Colonic mucosa (tissue), 4 donors: ENCODE results near the gene SSNA1. TPM values are rescaled to one million over a fixed set of nuclear protein-coding genes. Genes with fewer than 3 reads are reported as not detected.
A peak's percentile ranks its signal among the peaks of the same experiment; 100 is the strongest.

ENCODE experiments used
- DNase-seq: peaks from one replicate; pipeline ENCODE4 v3.0.0-alpha.2; 2020
- H3K27ac ChIP-seq: fragments of 200-600 bp; one replicate; pipeline ENCODE4 v1.8.0; 2021
- H3K27me3 ChIP-seq: fragments of 200-600 bp; one replicate; pipeline ENCODE4 v1.8.0; 2021
- H3K36me3 ChIP-seq: fragments of 200-600 bp; one replicate; pipeline ENCODE4 v1.8.0; 2021
- H3K4me1 ChIP-seq: fragments of 200-600 bp; one replicate; pipeline ENCODE4 v1.8.0; 2021; ENCODE audit warnings: mild to moderate bottlenecking
- H3K4me3 ChIP-seq: fragments of 200-600 bp; one replicate; pipeline ENCODE4 v1.8.0; 2021
- H3K9ac ChIP-seq, 2 donors: one replicate each; pipeline ENCODE4 v1.7.0; 2013; ENCODE audit warnings: control low read depth in 2 of 2, low read depth in 2 of 2, low read length in 2 of 2
- H3K9me3 ChIP-seq: fragments of 200-600 bp; one replicate; pipeline ENCODE4 v1.8.0; 2021
- intact Hi-C: fragments of 100-400 bp; cut with DNase I; formaldehyde crosslinking; loops from one replicate; pipeline ENCODE4 v1.14.1; 2022
- total RNA-seq, 2 donors: library from RNA; stranded (reverse); fragmentation: NEBNext Ultra II Directional in 1 of 2; extraction: Animal tissue kit (Norgen Biotek cat#: 25700) in 1 of 2; gene quantifications; one replicate each; pipeline ENCODE4 v1.2.1, GENCODE V29; 2021
- TF ChIP-seq, protein P1 (sequence below): fragments of 200-600 bp; IDR thresholded peaks from one replicate; pipeline ENCODE4 v1.8.0; 2022; ENCODE audit warnings: antibody characterized with exemption, mild to moderate bottlenecking
- donor health status: healthy.
- donor health status: DM: no; HTN: no; CAD: no.
- donor health status: DM: no; HTN: no; CAD: no.

SSNA1 gene
- total RNA-seq, 2 donors from 2014 or later: 60.0 to 100 TPM

DNA sequence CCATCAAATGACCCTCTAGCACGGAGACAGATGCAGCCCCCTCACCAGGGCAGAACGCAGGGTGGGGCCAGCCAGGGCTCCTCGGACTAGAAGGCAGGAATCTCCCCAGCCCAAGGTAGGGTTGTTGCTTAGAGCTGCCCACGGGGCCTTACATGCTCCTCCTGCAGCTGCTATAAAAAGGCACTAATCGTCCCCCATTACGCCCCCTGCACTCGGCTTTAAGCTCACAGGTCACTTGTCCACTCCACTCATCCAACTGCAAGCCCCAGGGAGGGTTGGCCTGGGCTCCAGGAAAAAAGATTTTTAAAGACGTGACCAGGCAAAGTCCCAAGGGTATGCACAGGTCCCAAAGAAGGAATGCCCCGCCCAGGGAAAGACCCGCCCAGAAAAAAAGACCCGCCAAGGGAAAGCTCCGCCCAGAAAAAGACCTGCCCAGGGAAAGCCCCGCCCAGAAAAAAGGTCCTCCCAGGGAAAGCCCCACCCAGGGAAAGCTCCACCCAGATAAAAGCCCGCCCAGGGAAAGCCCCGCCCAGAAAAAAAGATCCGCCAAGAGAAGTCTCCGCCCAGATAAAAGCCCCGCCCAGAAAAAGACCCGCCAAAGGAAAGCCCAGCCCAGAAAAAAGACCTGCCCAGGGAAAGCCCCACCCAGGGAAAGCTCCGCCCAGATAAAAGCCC, 38.4 kb upstream of the SSNA1 start:
- no peak overlapping the region for H3K4me3 ChIP-seq
- H3K27ac ChIP-seq: no peak overlapping the region
- intact Hi-C loops: no loop called here
- no peaks in the 10 kb centered on the region for H3K9me3 ChIP-seq
- no peaks in the 10 kb centered on the region for H3K36me3 ChIP-seq
- peak; percentile 75 for DNase-seq
- no peaks in the 10 kb centered on the region for H3K4me1 ChIP-seq
- TF ChIP-seq, protein P1, sequence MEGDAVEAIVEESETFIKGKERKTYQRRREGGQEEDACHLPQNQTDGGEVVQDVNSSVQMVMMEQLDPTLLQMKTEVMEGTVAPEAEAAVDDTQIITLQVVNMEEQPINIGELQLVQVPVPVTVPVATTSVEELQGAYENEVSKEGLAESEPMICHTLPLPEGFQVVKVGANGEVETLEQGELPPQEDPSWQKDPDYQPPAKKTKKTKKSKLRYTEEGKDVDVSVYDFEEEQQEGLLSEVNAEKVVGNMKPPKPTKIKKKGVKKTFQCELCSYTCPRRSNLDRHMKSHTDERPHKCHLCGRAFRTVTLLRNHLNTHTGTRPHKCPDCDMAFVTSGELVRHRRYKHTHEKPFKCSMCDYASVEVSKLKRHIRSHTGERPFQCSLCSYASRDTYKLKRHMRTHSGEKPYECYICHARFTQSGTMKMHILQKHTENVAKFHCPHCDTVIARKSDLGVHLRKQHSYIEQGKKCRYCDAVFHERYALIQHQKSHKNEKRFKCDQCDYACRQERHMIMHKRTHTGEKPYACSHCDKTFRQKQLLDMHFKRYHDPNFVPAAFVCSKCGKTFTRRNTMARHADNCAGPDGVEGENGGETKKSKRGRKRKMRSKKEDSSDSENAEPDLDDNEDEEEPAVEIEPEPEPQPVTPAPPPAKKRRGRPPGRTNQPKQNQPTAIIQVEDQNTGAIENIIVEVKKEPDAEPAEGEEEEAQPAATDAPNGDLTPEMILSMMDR: no peak
- no peak overlapping the region for H3K9ac ChIP-seq
- peaks cover 5% of the 10 kb centered on the region for H3K27me3 ChIP-seq

DNA sequence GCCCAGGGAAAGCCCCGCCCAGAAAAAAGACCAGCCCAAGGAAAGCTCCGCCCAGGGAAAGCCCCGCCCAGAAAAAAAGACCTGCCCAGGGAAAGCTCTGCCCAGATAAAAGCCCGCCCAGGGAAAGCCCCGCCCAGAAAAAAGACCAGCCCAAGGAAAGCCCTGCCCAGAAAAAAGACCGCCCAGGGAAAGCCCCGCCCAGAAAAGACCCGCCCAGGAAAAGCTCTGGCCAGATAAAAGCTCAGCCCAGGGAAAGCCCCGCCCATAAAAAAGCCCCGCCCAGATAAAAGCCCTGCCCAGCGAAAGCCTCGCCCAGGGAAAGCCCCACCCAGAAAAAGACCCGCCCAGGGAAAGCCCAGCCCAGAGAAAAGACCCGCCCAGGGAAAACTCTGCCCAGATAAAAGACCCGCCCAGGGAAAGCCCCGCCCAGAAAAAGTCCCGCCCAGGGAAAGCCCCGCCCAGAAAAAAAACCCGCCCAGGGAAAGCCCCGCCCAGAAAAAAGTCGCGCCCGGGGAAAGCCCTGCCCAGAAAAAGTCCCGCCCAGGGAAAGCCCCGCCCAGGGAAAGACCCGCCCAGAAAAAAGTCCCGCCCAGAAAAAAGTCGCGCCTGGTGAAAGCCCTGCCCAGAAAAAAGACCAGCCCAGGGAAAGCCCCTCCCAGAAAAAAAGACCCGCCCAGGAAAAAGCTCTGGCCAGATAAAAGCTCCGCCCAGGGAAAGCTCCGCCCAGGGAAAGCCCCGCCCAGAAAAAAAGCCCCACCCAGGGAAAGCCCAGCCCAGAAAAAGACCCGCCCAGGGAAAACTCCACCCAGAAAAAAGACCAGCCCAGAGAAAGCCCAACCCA, 37.6 kb upstream of the SSNA1 start:
- Histone ChIP-seq H3K36me3 (no peaks in the 10 kb centered on the region), H3K4me3 (no peak overlapping the region), H3K27ac (no peak overlapping the region), H3K9me3 (no peaks in the 10 kb centered on the region), H3K4me1 (no peaks in the 10 kb centered on the region), H3K27me3 (peaks cover 13% of the 10 kb centered on the region), H3K9ac (no peak overlapping the region)
- intact Hi-C loops: no loop called here
- DNase-seq: peak; percentile 84
- TF ChIP-seq, protein P1: no peak

DNA sequence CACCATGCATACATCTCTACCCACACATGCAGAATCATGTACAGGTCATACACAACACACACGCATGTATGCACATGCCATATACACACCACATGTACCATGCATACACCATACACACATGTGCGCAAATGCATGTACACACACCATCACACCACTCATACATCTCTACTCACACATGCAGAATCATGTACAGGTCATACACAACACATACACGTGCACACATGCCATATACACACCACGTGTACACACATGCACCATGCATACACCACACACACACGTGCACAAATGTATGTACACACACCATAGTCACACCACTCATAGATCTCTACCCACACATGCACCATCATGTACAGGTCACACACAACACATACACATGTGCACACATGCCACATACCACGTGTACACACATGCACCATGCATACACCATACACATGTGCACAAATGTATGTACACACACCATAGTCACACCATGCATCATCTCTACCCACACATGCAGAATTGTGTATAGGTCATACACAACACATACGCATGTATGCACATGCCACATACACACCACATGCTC, 35.6 kb upstream of the SSNA1 start:
- peaks cover 25% of the 10 kb centered on the region for H3K27me3 ChIP-seq
- TF ChIP-seq, protein P1: no peak
- H3K9ac ChIP-seq: no peak overlapping the region
- H3K36me3 ChIP-seq: no peaks in the 10 kb centered on the region
- no peaks in the 10 kb centered on the region for H3K9me3 ChIP-seq
- intact Hi-C loops: no loop called here
- H3K4me1 ChIP-seq: no peaks in the 10 kb centered on the region
- H3K27ac ChIP-seq: no peak overlapping the region
- DNase-seq: no peak
- H3K4me3 ChIP-seq: no peak overlapping the region

DNA sequence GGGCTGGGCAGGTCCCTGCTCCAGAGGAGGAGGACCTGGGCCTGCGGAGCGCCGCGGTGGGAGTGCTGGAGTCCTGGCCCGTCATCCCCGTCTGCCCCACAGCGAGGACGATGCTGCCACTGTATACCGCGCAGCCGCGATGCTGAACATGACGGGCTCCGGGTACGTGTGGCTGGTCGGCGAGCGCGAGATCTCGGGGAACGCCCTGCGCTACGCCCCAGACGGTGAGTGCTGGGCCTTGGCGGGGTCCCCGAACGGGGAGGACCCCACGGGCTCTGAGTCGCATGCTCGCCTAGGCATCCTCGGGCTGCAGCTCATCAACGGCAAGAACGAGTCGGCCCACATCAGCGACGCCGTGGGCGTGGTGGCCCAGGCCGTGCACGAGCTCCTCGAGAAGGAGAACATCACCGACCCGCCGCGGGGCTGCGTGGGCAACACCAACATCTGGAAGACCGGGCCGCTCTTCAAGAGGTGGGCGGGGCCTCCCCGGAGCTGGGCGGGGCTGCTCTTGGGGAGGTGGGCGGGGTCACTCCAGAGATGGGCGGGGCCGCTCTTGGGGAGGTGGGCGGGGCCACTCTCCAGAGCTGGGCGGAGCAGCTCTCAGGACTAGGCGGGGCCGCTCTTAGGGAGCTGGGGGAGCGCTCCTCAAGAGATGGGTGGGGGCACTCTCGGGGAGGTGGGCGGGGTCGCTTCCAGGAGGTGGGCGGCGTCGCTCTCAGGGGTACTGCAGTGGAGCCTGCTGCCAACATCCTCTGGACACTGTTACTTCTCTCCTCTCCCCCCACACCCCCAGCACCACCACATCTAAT, 31.7 kb upstream of the SSNA1 start:
- Histone ChIP-seq H3K36me3 (no peaks in the 10 kb centered on the region), H3K4me3 (no peak overlapping the region), H3K4me1 (no peaks in the 10 kb centered on the region), H3K9me3 (no peaks in the 10 kb centered on the region), H3K27ac (no peak overlapping the region), H3K9ac (no peak overlapping the region), H3K27me3 (peaks cover 56% of the 10 kb centered on the region)
- intact Hi-C loops: no loop called here
- peak; percentile 61 for DNase-seq
- TF ChIP-seq, protein P1: no peak
